Transverse colon (tissue), 4 donors: ENCODE measurements around the gene TRIM36. TPM values are rescaled to one million over a fixed set of nuclear protein-coding genes. Genes with fewer than 3 reads are reported as not detected.

Source experiments
- DNase-seq: peaks from one replicate; pipeline ENCODE4 v3.0.0-alpha.2; 2019
- H3K27ac ChIP-seq, 4 donors: fragments of 200-600 bp; sonication (generic); 2 replicates each; pipeline ENCODE4 v1.5.1; 2016 to 2018; ENCODE audit warnings: inconsistent platforms in 4 of 4
- H3K27me3 ChIP-seq: fragments of 200-600 bp; sonication (generic); 2 replicates; pipeline ENCODE4 v1.5.1; 2017; ENCODE audit warnings: inconsistent platforms
- H3K36me3 ChIP-seq, 4 donors: fragments of 200-600 bp; sonication (generic); 2 replicates each; pipeline ENCODE4 v1.5.1; 2017 to 2019; ENCODE audit warnings: inconsistent platforms in 4 of 4
- H3K4me1 ChIP-seq, 4 donors: fragments of 200-600 bp; sonication (generic); 2 replicates each; pipeline ENCODE4 v1.5.1; 2017 to 2020; ENCODE audit warnings: inconsistent platforms in 4 of 4
- H3K4me3 ChIP-seq, 4 donors: fragments of 200-600 bp; sonication (generic); 1 replicate in 1 of 4; 2 replicates in 3 of 4; pipeline versions ENCODE4 v1.5.1 to v1.6.1; 2017 to 2019; ENCODE audit warnings: inconsistent platforms in 4 of 4
- H3K9me3 ChIP-seq, 2 donors: fragments of 200-600 bp; sonication (generic); 2 replicates each; pipeline ENCODE4 v1.5.1; 2017 to 2019; ENCODE audit warnings: inconsistent platforms in 2 of 2
- EP300 ChIP-seq: sonication (generic); formaldehyde crosslinking; IDR thresholded peaks from one replicate; pipeline ENCODE4 v1.6.1; 2017; ENCODE audit warnings: antibody characterized with exemption, low read depth
- POLR2A ChIP-seq: fragments of 450-650 bp; IDR thresholded peaks from one replicate; pipeline ENCODE4 v1.6.1; 2016; ENCODE audit warnings: antibody characterized with exemption, mild to moderate bottlenecking, moderate library complexity
- POLR2AphosphoS5 ChIP-seq, 3 donors: sonication (generic); formaldehyde crosslinking; IDR thresholded peaks; one replicate each; pipeline ENCODE4 v1.6.1; 2016; ENCODE audit warnings: antibody characterized with exemption in 3 of 3
- WGBS, 2 donors: methylation state at CpG; one replicate each; pipeline ENCODE4 v1.1.5; 2018; ENCODE audit warnings: low coverage in 1 of 2; 5-methylcytosine and 5-hydroxymethylcytosine counted together
- in situ Hi-C, 4 donors: fragments of 200-750 bp; cut with MboI; loops; one replicate each; pipeline versions ENCODE4 v1.15.0 to v1.15.1; 2017; ENCODE audit warnings: low sequenced_read_pairs in 3 of 4, low pct_ligation_motif_present in 1 of 4, low pct_unique_long_range_greater_than_20kb in 1 of 4
- intact Hi-C: fragments of 100-400 bp; cut with DNase I; formaldehyde crosslinking; loops from one replicate; pipeline ENCODE4 v1.15.1; 2023; ENCODE audit warnings: low total_unique reads
- total RNA-seq, 4 donors: library from RNA; depleted of rRNA; stranded (reverse); fragments of >200 nt; gene quantifications; one replicate each; pipeline ENCODE4 v1.1.0, GENCODE V29; 2016
- TF ChIP-seq, protein P1 (sequence below), 5 experiments: fragments of 200-600 bp in 3 of 5; fragments of 450-650 bp in 2 of 5; sonication (generic) in 3 of 5; IDR thresholded peaks; 1 replicate in 2 of 5; 2 replicates in 3 of 5; pipeline ENCODE4 v1.5.1; 2016 to 2017; ENCODE audit warnings: antibody characterized with exemption in 5 of 5, inconsistent platforms in 3 of 5, mild to moderate bottlenecking in 2 of 5, moderate library complexity in 1 of 5

The TRIM36 gene
- total RNA-seq, 4 donors from 2014 or later = 30.8 to 69.1 (median 38.2) TPM

DNA sequence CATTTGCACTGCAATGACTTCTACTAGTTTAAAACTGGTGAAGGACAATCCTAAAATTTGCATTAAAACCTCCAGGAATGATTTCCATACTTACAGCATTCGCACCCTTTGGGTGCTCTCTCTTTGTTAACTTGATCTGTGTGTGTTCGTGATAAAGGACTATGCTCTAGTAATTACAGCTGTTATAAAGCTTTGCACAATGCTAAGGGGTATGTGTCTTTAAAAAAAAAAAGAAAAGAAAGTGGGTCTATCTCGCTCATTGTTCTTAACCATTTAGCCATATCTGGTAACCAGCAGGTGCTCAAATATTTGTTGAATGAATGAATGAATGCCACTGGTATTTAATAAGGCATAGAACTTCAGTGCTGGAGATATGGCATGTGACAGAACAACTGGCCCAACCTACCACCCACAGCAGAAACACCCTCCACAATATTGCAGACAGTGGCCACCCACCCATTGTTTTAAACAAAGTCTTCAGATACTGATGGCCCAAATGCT lies 8.7 kb downstream of the TRIM36 start:
- Histone ChIP-seq H3K4me1 (no peaks in the 10 kb centered on the region), H3K27me3 (no peaks in the 10 kb centered on the region), H3K4me3 (no peak overlapping the region), H3K36me3 (no peaks in the 10 kb centered on the region), H3K27ac (no peak overlapping the region), H3K9me3 (no peaks in the 10 kb centered on the region)
- intact Hi-C loops = no loop called here
- 68 to 93% methylated on average over 3 of the region's 3 CpGs for WGBS, 2 donors
- no peak for DNase-seq
- TF ChIP-seq, protein P1, sequence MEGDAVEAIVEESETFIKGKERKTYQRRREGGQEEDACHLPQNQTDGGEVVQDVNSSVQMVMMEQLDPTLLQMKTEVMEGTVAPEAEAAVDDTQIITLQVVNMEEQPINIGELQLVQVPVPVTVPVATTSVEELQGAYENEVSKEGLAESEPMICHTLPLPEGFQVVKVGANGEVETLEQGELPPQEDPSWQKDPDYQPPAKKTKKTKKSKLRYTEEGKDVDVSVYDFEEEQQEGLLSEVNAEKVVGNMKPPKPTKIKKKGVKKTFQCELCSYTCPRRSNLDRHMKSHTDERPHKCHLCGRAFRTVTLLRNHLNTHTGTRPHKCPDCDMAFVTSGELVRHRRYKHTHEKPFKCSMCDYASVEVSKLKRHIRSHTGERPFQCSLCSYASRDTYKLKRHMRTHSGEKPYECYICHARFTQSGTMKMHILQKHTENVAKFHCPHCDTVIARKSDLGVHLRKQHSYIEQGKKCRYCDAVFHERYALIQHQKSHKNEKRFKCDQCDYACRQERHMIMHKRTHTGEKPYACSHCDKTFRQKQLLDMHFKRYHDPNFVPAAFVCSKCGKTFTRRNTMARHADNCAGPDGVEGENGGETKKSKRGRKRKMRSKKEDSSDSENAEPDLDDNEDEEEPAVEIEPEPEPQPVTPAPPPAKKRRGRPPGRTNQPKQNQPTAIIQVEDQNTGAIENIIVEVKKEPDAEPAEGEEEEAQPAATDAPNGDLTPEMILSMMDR (IDR thresholded peaks at IDR 0.05) = no peak
- TF ChIP-seq EP300 (no peak), POLR2A (no peak), POLR2AphosphoS5 (IDR thresholded peaks at IDR 0.05) (no peak)
- in situ Hi-C loops = no loop called here

DNA sequence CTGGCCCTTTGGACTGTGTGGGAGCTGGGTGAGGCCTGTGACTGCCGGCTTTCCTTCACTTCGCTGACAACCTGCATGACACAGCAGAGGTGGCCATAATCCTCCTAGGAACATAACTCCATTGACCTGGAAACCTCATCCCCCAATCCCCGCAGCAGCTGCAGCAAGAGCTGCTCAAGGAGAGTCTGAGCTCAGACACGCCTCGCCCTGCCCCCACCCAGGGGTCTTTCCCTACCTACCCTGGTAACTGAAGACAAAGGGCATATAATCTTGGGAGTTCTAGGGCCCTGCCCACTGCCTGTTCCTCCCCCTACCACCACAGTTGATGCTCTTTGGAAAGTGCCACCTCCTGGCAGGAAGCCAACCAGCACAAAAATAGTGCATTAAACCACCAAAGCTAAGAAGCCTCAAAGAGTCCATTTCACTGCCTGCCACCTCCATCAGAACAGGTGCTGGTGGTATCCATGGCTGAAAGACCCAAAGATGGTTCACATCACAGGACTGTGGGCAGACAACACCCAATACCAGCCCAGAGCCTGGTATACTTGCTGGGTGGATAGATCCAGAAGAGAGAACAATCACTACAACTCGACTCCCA lies 18.4 kb downstream of the TRIM36 start:
- WGBS, 2 donors = 90 to 92% methylated on average over 2 to 6 of the region's 6 CpGs
- Histone ChIP-seq H3K4me3 (no peak overlapping the region), H3K9me3 (peaks cover 0 to 6% of the 10 kb centered on the region in 2 donors), H3K27ac (no peak overlapping the region), H3K36me3 (no peaks in the 10 kb centered on the region), H3K4me1 (no peaks in the 10 kb centered on the region), H3K27me3 (no peaks in the 10 kb centered on the region)
- intact Hi-C loops (no loop called here), in situ Hi-C loops (no loop called here)
- DNase-seq = no peak
- TF ChIP-seq, protein P1 (IDR thresholded peaks at IDR 0.05) = no peak
- no peak for TF ChIP-seq EP300
- TF ChIP-seq POLR2AphosphoS5 (IDR thresholded peaks at IDR 0.05) = no peak
- TF ChIP-seq POLR2A = no peak

GRCh38 chr5:115150512-115150911 lies 19.2 kb downstream of the TRIM36 start:
- H3K36me3 ChIP-seq = no peaks in the 10 kb centered on the region
- peaks cover 0 to 6% of the 10 kb centered on the region in 2 donors for H3K9me3 ChIP-seq
- no peak for DNase-seq
- whole genome bisulfite sequencing, 2 donors = 81 to 95% methylated on average over 4 to 5 of the region's 5 CpGs
- no peak overlapping the region for H3K27ac ChIP-seq
- H3K27me3 ChIP-seq = no peaks in the 10 kb centered on the region
- in situ Hi-C loops (no loop called here), intact Hi-C loops (no loop called here)
- no peaks in the 10 kb centered on the region for H3K4me1 ChIP-seq
- TF ChIP-seq POLR2AphosphoS5 (IDR thresholded peaks at IDR 0.05) = no peak
- TF ChIP-seq EP300 = no peak
- TF ChIP-seq, protein P1 (IDR thresholded peaks at IDR 0.05) = no peak
- no peak for TF ChIP-seq POLR2A
- H3K4me3 ChIP-seq = no peak overlapping the region

- H3K27ac ChIP-seq = no peak overlapping the region
- no peak overlapping the region for H3K4me3 ChIP-seq
- TF ChIP-seq EP300 (no peak), POLR2A (no peak), POLR2AphosphoS5 (IDR thresholded peaks at IDR 0.05) (no peak)
- TF ChIP-seq, protein P1 (IDR thresholded peaks at IDR 0.05) = no peak
- H3K36me3 ChIP-seq = no peaks in the 10 kb centered on the region
- no peaks in the 10 kb centered on the region for H3K27me3 ChIP-seq
- H3K4me1 ChIP-seq = no peaks in the 10 kb centered on the region
- DNase-seq = no peak
- in situ Hi-C loops (no loop called here), intact Hi-C loops (no loop called here)
- WGBS, 2 donors = 79 to 88% methylated on average over 5 of the region's 5 CpGs
- H3K9me3 ChIP-seq = no peaks in the 10 kb centered on the region
These were observed 22.7 kb downstream of the TRIM36 start for GRCh38 chr5:115147052-115147451.
